ENCODE measurements around the gene CACNA1F. TPM values are rescaled to one million over a fixed set of nuclear protein-coding genes. Genes with fewer than 3 reads are reported as not detected.

The CACNA1F gene
- total RNA-seq, 1 experiment from 2014 or later = not detected

- no peak for DNase-seq (ENCODE audit: low spot score)
- H3K4me3 ChIP-seq (ENCODE audit: low read depth, low read length, poor library complexity, severe bottlenecking) = no peak overlapping the region
- intact Hi-C loops (cut with micrococcal nuclease; ENCODE audit: unreplicated experiment) = no loop called here
- POLR2A ChIA-PET (ENCODE audit: low non-redundant PET) = no interaction called here
- H3K36me3 ChIP-seq (ENCODE audit: insufficient read depth, low read length, poor library complexity, severe bottlenecking) = no peaks in the 10 kb centered on the region
- no peaks in the 10 kb centered on the region for H3K9me3 ChIP-seq (ENCODE audit: low read depth, low read length, poor library complexity, severe bottlenecking)
- H3K4me1 ChIP-seq (ENCODE audit: insufficient read depth, low read length, poor library complexity, severe bottlenecking) = peaks cover 4% of the 10 kb centered on the region
- BruUV-seq (replicated peaks) = no TSS peak
- no peak overlapping the region for H3K27ac ChIP-seq (ENCODE audit: low read depth, low read length, poor library complexity, severe bottlenecking)
- CTCF ChIA-PET = interaction anchor here (0.6 kb wide), 1 partner anchor 911 kb away, joined by 3 read pairs; no protein-coding TSS in a partner anchor
- H3K27me3 ChIP-seq (replicated peaks; ENCODE audit: insufficient read depth, low read depth, low read length, poor library complexity) = no peaks in the 10 kb centered on the region
- no peak for TF ChIP-seq CTCF (conservative IDR thresholded peaks at IDR 0.05; ENCODE audit: low read depth, low read length)
- no peak for TF ChIP-seq EZH2 (IDR thresholded peaks at IDR 0.05; ENCODE audit: borderline replicate concordance, low read depth, low read length, poor library complexity, severe bottlenecking)
These were observed 31.1 kb downstream of the CACNA1F start for GRCh38 chrX:49202022-49202421.

DNA sequence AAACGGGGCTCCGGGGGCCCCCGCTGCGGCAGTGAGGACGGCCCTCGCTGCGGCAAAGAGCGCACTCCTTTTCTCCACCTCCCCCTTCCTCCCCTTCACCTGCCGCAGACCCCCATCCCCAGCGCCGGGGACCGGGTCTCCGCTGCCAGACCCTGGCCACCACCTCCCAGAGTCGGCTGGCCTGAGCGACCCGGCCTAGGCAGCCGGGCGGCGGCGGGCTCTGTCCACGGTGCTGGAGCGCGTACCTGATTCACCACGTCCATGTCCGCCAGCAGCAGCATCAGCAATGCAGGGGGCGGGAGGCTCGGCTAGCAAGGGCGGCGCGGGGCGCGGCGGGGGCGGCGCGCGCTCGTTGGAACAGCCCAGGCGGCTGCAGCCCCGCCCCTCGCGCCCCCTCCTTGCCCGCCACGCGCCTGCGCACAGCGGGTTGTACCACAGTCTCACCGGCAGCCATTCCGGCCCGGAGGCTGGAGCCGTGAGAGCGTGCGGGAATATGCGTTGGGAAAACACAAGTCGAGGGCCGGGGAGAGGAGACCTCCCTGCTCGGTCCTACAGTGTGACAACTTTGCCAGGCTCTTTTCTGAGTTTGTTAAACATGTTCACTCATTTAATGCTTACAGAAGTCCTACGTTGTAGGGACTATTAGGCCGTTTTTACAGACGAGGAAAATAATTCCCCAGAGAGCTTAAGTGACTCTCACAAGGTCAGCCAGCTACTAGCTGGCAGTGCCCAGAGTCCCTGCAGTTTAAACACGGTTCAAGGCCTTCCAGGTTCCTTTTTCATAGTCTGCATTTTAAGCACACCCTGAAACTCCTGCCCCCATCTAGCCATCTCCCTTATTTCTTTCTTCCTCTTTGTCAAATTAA, 33.0 kb downstream of the CACNA1F start, which contains the start of gene SYP:
Gene SYP (minus strand): TSS at position 288 of the 866 bp plus-strand sequence. CDS start 7 bp downstream, at position 281.
- H3K27ac ChIP-seq (ENCODE audit: low read depth, low read length, poor library complexity, severe bottlenecking) = no peak within 1 kb of the TSS
- intact Hi-C loops (cut with micrococcal nuclease; ENCODE audit: unreplicated experiment) = no loop called here

DNA sequence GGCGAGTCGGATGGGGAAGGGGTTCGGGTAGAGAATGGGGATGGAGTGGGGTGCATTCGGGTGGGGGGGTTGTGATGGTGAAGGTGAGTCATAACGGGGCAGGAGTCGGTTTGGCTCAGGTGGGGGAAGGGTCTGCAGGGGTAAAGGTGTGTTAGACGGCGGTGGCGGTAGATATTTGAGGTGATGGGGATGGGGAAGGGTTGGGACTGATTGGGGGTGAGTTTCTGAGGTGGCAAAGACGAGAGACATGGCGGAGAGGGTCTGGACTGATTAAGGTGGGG, 33.9 kb downstream of the CACNA1F start:
- no TSS peak for BruUV-seq (replicated peaks)
- POLR2A ChIA-PET (ENCODE audit: low non-redundant PET) = no interaction called here
- Histone ChIP-seq H3K27ac (ENCODE audit: low read depth, low read length, poor library complexity, severe bottlenecking) (no peak overlapping the region), H3K36me3 (ENCODE audit: insufficient read depth, low read length, poor library complexity, severe bottlenecking) (no peaks in the 10 kb centered on the region), H3K4me3 (ENCODE audit: low read depth, low read length, poor library complexity, severe bottlenecking) (peak overlapping the region; percentile 56), H3K27me3 (replicated peaks; ENCODE audit: insufficient read depth, low read depth, low read length, poor library complexity) (no peaks in the 10 kb centered on the region), H3K4me1 (ENCODE audit: insufficient read depth, low read length, poor library complexity, severe bottlenecking) (peaks cover 4% of the 10 kb centered on the region), H3K9me3 (ENCODE audit: low read depth, low read length, poor library complexity, severe bottlenecking) (no peaks in the 10 kb centered on the region)
- no peak for DNase-seq (ENCODE audit: low spot score)
- CTCF ChIA-PET = no interaction called here
- intact Hi-C loops (cut with micrococcal nuclease; ENCODE audit: unreplicated experiment) = no loop called here
- TF ChIP-seq EZH2 (IDR thresholded peaks at IDR 0.05; ENCODE audit: borderline replicate concordance, low read depth, low read length, poor library complexity, severe bottlenecking) (no peak), CTCF (conservative IDR thresholded peaks at IDR 0.05; ENCODE audit: low read depth, low read length) (no peak)

More for the DNA sequence above, 33.0 kb downstream of the CACNA1F start, which contains the start of gene SYP:
- TF ChIP-seq EZH2 (IDR thresholded peaks at IDR 0.05; ENCODE audit: borderline replicate concordance, low read depth, low read length, poor library complexity, severe bottlenecking) = no peak
- TF ChIP-seq CTCF (conservative IDR thresholded peaks at IDR 0.05; ENCODE audit: low read depth, low read length) = no peak
- no TSS peak for BruUV-seq (replicated peaks)
- no peaks in the 10 kb centered on the region for H3K36me3 ChIP-seq (ENCODE audit: insufficient read depth, low read length, poor library complexity, severe bottlenecking)
- H3K4me1 ChIP-seq (ENCODE audit: insufficient read depth, low read length, poor library complexity, severe bottlenecking) = peaks cover 4% of the 10 kb centered on the region
- DNase-seq (ENCODE audit: low spot score) = peak; percentile 86
- ChIA-PET CTCF (no interaction called here), POLR2A (ENCODE audit: low non-redundant PET) (no interaction called here)
- no peaks in the 10 kb centered on the region for H3K27me3 ChIP-seq (replicated peaks; ENCODE audit: insufficient read depth, low read depth, low read length, poor library complexity)
- H3K9me3 ChIP-seq (ENCODE audit: low read depth, low read length, poor library complexity, severe bottlenecking) = no peaks in the 10 kb centered on the region
- H3K4me3 ChIP-seq (ENCODE audit: low read depth, low read length, poor library complexity, severe bottlenecking) = peak within 1 kb of the TSS; percentile 56

Data from A673 (cell line).